HEK293T (cell line): ENCODE data around the gene REV3L.

Source experiments
- CTCF ChIA-PET: fragments of 350-600 bp; formaldehyde crosslinking; extraction: SDS; loops from one replicate; lab custom pipeline; 2021; ENCODE audit warnings: antibody characterized with exemption, inconsistent platforms; lab: Yijun Ruan, JAX
- POLR2A ChIA-PET: fragments of 350-600 bp; formaldehyde crosslinking; extraction: SDS; loops from one replicate; lab custom pipeline; 2020; ENCODE audit warnings: antibody characterized with exemption, inconsistent platforms; lab: Yijun Ruan, JAX
- DNase-seq: peaks from one replicate; pipeline ENCODE4 v3.0.0; 2012; ENCODE audit warnings: mixed read lengths; ENCODE audit errors: extremely low spot score
- ARNT ChIP-seq: fragments of 450-650 bp; IDR thresholded peaks from 2 replicates; pipeline ENCODE4 v1.6.1; 2017; ENCODE audit warnings: mild to moderate bottlenecking
- BHLHE40 ChIP-seq: fragments of 450-650 bp; IDR thresholded peaks from 2 replicates; pipeline ENCODE4 v1.6.1; 2016; ENCODE audit warnings: mild to moderate bottlenecking, moderate library complexity, borderline replicate concordance
- CTBP1 ChIP-seq: fragments of 450-650 bp; IDR thresholded peaks from 2 replicates; pipeline ENCODE4 v1.6.1; 2016; ENCODE audit warnings: borderline replicate concordance
- ELF4 ChIP-seq: fragments of 450-650 bp; IDR thresholded peaks from 2 replicates; pipeline ENCODE4 v1.6.1; 2017; ENCODE audit warnings: antibody characterized with exemption
- FOXA1 ChIP-seq: fragments of 450-650 bp; IDR thresholded peaks from 2 replicates; pipeline ENCODE4 v1.6.1; 2016; ENCODE audit warnings: mild to moderate bottlenecking
- FOXK2 ChIP-seq: fragments of 450-650 bp; IDR thresholded peaks from 2 replicates; pipeline ENCODE4 v1.6.1; 2016; ENCODE audit warnings: mild to moderate bottlenecking
- FOXM1 ChIP-seq: fragments of 450-650 bp; IDR thresholded peaks from 2 replicates; pipeline ENCODE4 v1.6.1; 2017; ENCODE audit warnings: mild to moderate bottlenecking, borderline replicate concordance
- HDGF ChIP-seq: fragments of 450-650 bp; IDR thresholded peaks from 2 replicates; pipeline ENCODE4 v1.6.1; 2017; ENCODE audit warnings: antibody characterized with exemption, borderline replicate concordance
- L3MBTL2 ChIP-seq: fragments of 450-650 bp; conservative IDR thresholded peaks from 2 replicates; pipeline ENCODE4 v1.6.1; 2016; ENCODE audit warnings: mild to moderate bottlenecking
- LEF1 ChIP-seq: fragments of 450-650 bp; IDR thresholded peaks from 2 replicates; pipeline ENCODE4 v1.6.1; 2017; ENCODE audit warnings: mild to moderate bottlenecking, borderline replicate concordance
- NFRKB ChIP-seq: fragments of 450-650 bp; IDR thresholded peaks from 2 replicates; pipeline ENCODE4 v1.6.1; 2016; ENCODE audit warnings: mild to moderate bottlenecking, moderate library complexity
- SP1 ChIP-seq: fragments of 450-650 bp; IDR thresholded peaks from 2 replicates; pipeline ENCODE4 v1.6.1; 2017
- SUZ12 ChIP-seq: fragments of 450-650 bp; IDR thresholded peaks from 2 replicates; pipeline ENCODE4 v1.6.1; 2016; ENCODE audit warnings: mild to moderate bottlenecking
- TARDBP ChIP-seq: fragments of 450-650 bp; IDR thresholded peaks from 2 replicates; pipeline ENCODE4 v1.6.1; 2016
- ZNF384 ChIP-seq: fragments of 450-650 bp; IDR thresholded peaks from 2 replicates; pipeline ENCODE4 v1.6.1; 2016
- TF ChIP-seq, protein P1 (sequence below): fragments of 450-650 bp; IDR thresholded peaks from 2 replicates; pipeline ENCODE4 v1.6.1; 2016

REV3L gene

GRCh38 chr6:111267764-111268333 lies 215.2 kb downstream of the REV3L start:
- POLR2A ChIA-PET: interaction anchor here (0.6 kb wide), 1 partner anchor 139 kb away, joined by 3 read pairs; no protein-coding TSS in a partner anchor
- CTCF ChIA-PET: interaction anchor here (0.6 kb wide), 1 partner anchor 83 kb away, joined by 7 read pairs; no protein-coding TSS in a partner anchor

GRCh38 chr6:111266276-111266675 lies 216.7 kb downstream of the REV3L start:
- no peak for TF ChIP-seq BHLHE40
- no peak for TF ChIP-seq CTBP1
- no peak for TF ChIP-seq NFRKB
- TF ChIP-seq HDGF: no peak
- TF ChIP-seq SUZ12: no peak
- no peak for TF ChIP-seq FOXA1
- no peak for TF ChIP-seq SP1
- no peak for TF ChIP-seq FOXK2
- no peak for TF ChIP-seq FOXM1
- no peak for TF ChIP-seq ZNF384
- TF ChIP-seq, protein P1, sequence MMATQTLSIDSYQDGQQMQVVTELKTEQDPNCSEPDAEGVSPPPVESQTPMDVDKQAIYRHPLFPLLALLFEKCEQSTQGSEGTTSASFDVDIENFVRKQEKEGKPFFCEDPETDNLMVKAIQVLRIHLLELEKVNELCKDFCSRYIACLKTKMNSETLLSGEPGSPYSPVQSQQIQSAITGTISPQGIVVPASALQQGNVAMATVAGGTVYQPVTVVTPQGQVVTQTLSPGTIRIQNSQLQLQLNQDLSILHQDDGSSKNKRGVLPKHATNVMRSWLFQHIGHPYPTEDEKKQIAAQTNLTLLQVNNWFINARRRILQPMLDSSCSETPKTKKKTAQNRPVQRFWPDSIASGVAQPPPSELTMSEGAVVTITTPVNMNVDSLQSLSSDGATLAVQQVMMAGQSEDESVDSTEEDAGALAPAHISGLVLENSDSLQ: no peak
- TF ChIP-seq ARNT: no peak
- TF ChIP-seq ELF4: no peak
- no peak for TF ChIP-seq LEF1
- no peak for DNase-seq
- POLR2A ChIA-PET: no interaction called here
- CTCF ChIA-PET: no interaction called here

More at GRCh38 chr6:111267764-111268333, 215.2 kb downstream of the REV3L start:
- DNase-seq: no peak
- TF ChIP-seq, protein P1: no peak
- TF ChIP-seq ARNT (no peak), FOXM1 (no peak), BHLHE40 (no peak), FOXA1 (no peak), TARDBP (no peak), LEF1 (no peak), HDGF (no peak), CTBP1 (no peak), SUZ12 (no peak), ZNF384 (no peak), FOXK2 (no peak), SP1 (no peak), ELF4 (no peak), NFRKB (no peak), L3MBTL2 (no peak)

- POLR2A ChIA-PET: no interaction called here
- CTCF ChIA-PET: no interaction called here
These were observed 217.2 kb downstream of the REV3L start for GRCh38 chr6:111265842-111266241.

DNA sequence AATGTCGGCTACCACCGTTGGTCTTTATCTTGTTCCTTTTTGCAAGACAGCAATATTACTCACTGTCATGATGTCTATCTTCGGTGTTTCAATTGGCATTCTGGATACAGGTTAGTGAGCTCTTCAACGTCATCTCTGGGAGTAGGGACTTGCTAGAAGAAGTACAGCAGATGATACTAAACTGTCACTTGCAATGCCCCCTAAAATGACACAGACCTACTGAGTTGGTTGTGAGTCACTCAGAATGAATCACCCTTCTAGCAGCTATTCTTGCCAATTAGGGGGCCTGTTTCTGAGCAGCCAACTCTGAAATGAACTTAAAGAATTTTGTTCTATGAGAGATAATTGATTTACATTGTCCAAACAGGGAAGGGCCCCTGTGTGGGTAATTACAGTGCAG lies 219.2 kb downstream of the REV3L start:
- CTCF ChIA-PET: no interaction called here
- POLR2A ChIA-PET: no interaction called here
- TF ChIP-seq FOXK2: no peak
- no peak for TF ChIP-seq ZNF384
- TF ChIP-seq SP1: no peak
- no peak for TF ChIP-seq TARDBP
- no peak for DNase-seq

More at GRCh38 chr6:111265842-111266241, 217.2 kb downstream of the REV3L start:
- DNase-seq: no peak
- no peak for TF ChIP-seq SUZ12
- no peak for TF ChIP-seq SP1
- TF ChIP-seq CTBP1: no peak
- no peak for TF ChIP-seq HDGF

DNA sequence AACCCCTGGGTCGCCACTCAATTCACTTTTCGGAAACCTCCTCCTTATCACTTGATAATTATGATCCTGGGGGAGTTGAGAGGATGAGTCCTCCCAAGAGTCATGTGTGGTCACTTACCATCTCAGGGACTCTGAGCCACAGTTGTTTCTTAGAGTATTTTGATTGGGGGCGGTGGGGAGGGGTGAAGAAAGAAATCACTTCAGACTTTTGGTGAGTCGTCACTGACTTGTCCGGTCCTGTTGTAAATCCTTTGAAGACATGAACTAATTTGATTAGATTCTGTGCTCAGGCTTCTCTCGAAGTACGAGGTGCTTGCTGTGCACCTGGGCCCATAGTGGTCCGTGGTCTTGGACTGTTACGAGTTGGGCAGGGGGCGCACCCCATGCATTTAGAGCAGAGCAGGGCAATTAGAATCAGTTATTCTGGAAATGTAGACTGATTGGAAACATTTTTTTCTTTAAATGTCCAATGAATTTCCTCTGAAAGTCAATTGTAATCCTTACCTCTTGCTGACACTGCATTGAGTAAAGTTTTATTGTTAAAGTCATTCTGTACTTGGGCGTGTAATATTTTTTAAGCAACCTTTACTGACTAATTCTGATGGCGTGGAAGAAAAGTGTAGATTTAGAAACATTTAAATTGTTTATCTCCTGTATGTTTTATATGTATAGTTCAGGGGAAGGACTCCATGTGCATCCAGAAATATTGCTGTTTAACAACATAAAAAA lies 222.3 kb downstream of the REV3L start:
- POLR2A ChIA-PET: no interaction called here
- TF ChIP-seq TARDBP: no peak
- no peak for TF ChIP-seq SUZ12
- TF ChIP-seq BHLHE40: no peak
- TF ChIP-seq, protein P1: no peak
- TF ChIP-seq ELF4: no peak
- TF ChIP-seq HDGF: no peak
- DNase-seq: no peak
- CTCF ChIA-PET: no interaction called here

DNA sequence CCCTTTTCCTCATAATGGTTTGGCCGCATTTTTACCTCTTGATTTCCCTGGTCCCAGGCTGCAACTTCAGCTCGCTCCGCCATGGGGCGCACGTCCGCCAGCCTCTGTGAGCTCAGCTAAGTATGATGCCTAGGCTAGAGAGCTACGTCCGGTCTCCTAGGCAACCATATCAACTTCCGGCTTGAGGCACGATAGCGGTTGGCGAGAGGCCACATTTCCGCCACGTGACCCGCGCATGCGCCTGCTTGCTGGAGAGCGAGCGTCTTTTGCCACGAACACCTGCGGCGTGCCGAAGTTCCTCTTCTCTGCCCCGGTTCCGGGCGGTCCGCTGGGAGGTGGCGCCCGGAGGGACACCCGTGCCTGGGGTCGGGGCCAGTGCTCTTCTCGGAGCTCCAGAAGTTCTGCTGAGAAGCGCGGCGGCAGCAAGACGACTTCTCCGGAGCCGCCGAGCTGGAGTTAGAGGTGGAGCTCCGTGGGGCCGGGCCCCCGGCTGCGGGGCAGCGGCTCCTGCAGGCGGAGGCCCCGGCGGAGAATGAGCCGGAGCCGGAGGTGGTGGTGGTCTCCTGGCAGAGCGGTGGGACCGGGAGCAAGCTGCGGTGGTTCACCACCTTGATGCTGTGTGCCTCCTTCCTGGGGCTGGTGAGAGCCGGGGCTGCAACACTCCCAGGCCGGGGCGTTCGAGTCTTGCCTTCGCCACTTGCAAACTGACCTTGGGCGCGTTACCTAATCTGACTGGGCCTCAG lies 223.8 kb downstream of the REV3L start:
- CTCF ChIA-PET: interaction anchor here (0.5 to 1.7 kb wide), 17 partner anchors 9 to 784 kb away, joined by 3 to 15 read pairs (median 3); partner anchors contain the start of gene REV3L
- POLR2A ChIA-PET: interaction anchor here (0.7 to 1.7 kb wide), 10 partner anchors 38 to 356 kb away, joined by 3 to 20 read pairs (median 4); partner anchors contain the start of genes REV3L and TRAF3IP2
- TF ChIP-seq SUZ12: no peak
- no peak; the same call in 1 of the 2 replicates for TF ChIP-seq ELF4
- no peak for TF ChIP-seq FOXA1
- no peak for TF ChIP-seq FOXK2
- peak; percentile 99 for TF ChIP-seq L3MBTL2
- peak; percentile 74 for TF ChIP-seq ARNT
- peak; percentile 100 for DNase-seq
